Keratinocyte (primary cell): ENCODE results near the gene MPP2. TPM values are rescaled to one million over a fixed set of nuclear protein-coding genes. Genes with fewer than 3 reads are reported as not detected.
"Not testable (repeated sequence)": the region's sequence is repeated elsewhere in the genome, so short reads cannot be mapped to it uniquely, and the experiment has no call there.

Experiments used
- DNase-seq: peaks from one replicate; pipeline ENCODE4 v3.0.0-alpha.2; 2011; ENCODE audit warnings: low read depth, missing footprints, low spot score
- FAIRE-seq: peaks from 2 replicates; lab custom pipeline; 2011; peaks lifted over from hg19 to GRCh38; lab: Jason Lieb, UNC
- H2AFZ ChIP-seq: 2 replicates; pipeline ENCODE4 v1.6.0; 2012; ENCODE audit warnings: low read length, control low read depth, inconsistent platforms; ENCODE audit not compliant: control insufficient read depth
- H3K27ac ChIP-seq: 2 replicates; pipeline ENCODE4 v1.5.1; 2011; ENCODE audit warnings: low read length; ENCODE audit not compliant: control insufficient read depth, insufficient read depth
- H3K27me3 ChIP-seq: 3 replicates; pipeline ENCODE4 v1.6.0; 2011; ENCODE audit warnings: low read length; ENCODE audit not compliant: control insufficient read depth, insufficient read depth; ENCODE audit errors: extremely low read depth
- H3K36me3 ChIP-seq, 2 experiments: 2 replicates in 1 of 2; 3 replicates in 1 of 2; pipeline ENCODE4 v1.5.1; 2011; ENCODE audit warnings: low read length in 2 of 2, mild to moderate bottlenecking in 1 of 2; ENCODE audit not compliant: control insufficient read depth in 2 of 2, insufficient read depth in 2 of 2; ENCODE audit errors: extremely low read depth in 1 of 2
- H3K4me1 ChIP-seq: 3 replicates; pipeline ENCODE4 v1.5.1; 2011; ENCODE audit warnings: low read length; ENCODE audit not compliant: control insufficient read depth, insufficient read depth; ENCODE audit errors: extremely low read depth
- H3K4me2 ChIP-seq: 3 replicates; pipeline ENCODE4 v1.6.0; 2011; ENCODE audit warnings: low read depth, low read length; ENCODE audit not compliant: control insufficient read depth, insufficient read depth; ENCODE audit errors: extremely low read depth
- H3K4me3 ChIP-seq, 3 experiments: fragments of 200-600 bp in 1 of 3; sonication (generic) in 1 of 3; 2 replicates in 2 of 3; 3 replicates in 1 of 3; pipeline ENCODE4 v1.5.1; 2011 to 2016; ENCODE audit warnings: low read length in 3 of 3, mild to moderate bottlenecking in 3 of 3, control low read depth in 2 of 3, inconsistent platforms in 1 of 3, low read depth in 1 of 3, mixed read lengths in 1 of 3, mixed run types in 1 of 3, moderate library complexity in 1 of 3; ENCODE audit not compliant: control insufficient read depth in 2 of 3, insufficient read depth in 2 of 3; ENCODE audit errors: extremely low read depth in 1 of 3
- H3K79me2 ChIP-seq: 2 replicates; pipeline ENCODE4 v1.6.0; 2012; ENCODE audit warnings: low read length; ENCODE audit not compliant: control insufficient read depth, insufficient read depth
- H3K9ac ChIP-seq: 3 replicates; pipeline ENCODE4 v1.6.0; 2011; ENCODE audit warnings: low read length; ENCODE audit not compliant: control insufficient read depth, insufficient read depth; ENCODE audit errors: extremely low read depth
- H3K9me1 ChIP-seq: 3 replicates; pipeline ENCODE4 v1.6.0; 2011; ENCODE audit warnings: low read length; ENCODE audit not compliant: control insufficient read depth, insufficient read depth; ENCODE audit errors: extremely low read depth
- H3K9me3 ChIP-seq: 2 replicates; pipeline ENCODE4 v1.5.1; 2012; ENCODE audit warnings: low read depth, low read length; ENCODE audit not compliant: control insufficient read depth
- H4K20me1 ChIP-seq: 3 replicates; pipeline ENCODE4 v1.6.0; 2011; ENCODE audit warnings: low read length; ENCODE audit not compliant: control insufficient read depth, insufficient read depth; ENCODE audit errors: extremely low read depth
- EZH2 ChIP-seq: IDR thresholded peaks from one replicate; pipeline ENCODE4 v1.6.1; 2012; ENCODE audit warnings: inconsistent platforms, mild to moderate bottlenecking, low read length, moderate library complexity
- dilution Hi-C: fragments of 300-500 bp; cut with MboI; formaldehyde crosslinking; loops from one replicate; pipeline ENCODE4 v1.7.0; 2020; ENCODE audit warnings: low sequenced_read_pairs; ENCODE audit not compliant: extremely low pct_ligation_motif_present
- polyA plus RNA-seq, 5 experiments: library from polyadenylated mRNA; depleted of rRNA in 3 of 5; stranded (reverse) in 3 of 5; stranded (forward) in 1 of 5; unstranded in 1 of 5; fragments of >200 nt; gene quantifications; 1 replicate in 1 of 5; 2 replicates in 3 of 5; 3 replicates in 1 of 5; pipeline versions ENCODE4 v1.2.1 to v1.2.3, GENCODE V29; 2011 to 2012; ENCODE audit warnings: missing spikeins in 2 of 5, low read depth in 1 of 5, low replicate concordance in 1 of 5
- TF ChIP-seq, protein P1 (sequence below), 3 experiments: IDR thresholded peaks in 1 of 3; conservative IDR thresholded peaks in 1 of 3; optimal IDR thresholded peaks in 1 of 3; 2 replicates in 2 of 3; 3 replicates in 1 of 3; pipeline versions ENCODE3 to v1.5.1; 2011; ENCODE audit warnings: low read length in 3 of 3, mild to moderate bottlenecking in 3 of 3, moderate library complexity in 2 of 3, control low read depth in 1 of 3, inconsistent platforms in 1 of 3; ENCODE audit not compliant: insufficient read depth in 2 of 3; ENCODE audit errors: extremely low read depth in 1 of 3

MPP2 gene
- polyA plus RNA-seq, 1 donor (not counting 4 experiments of a cell fraction or from before 2014, with no cell fraction given): 0.12 TPM

- TF ChIP-seq EZH2: no peak
- TF ChIP-seq, protein P1, sequence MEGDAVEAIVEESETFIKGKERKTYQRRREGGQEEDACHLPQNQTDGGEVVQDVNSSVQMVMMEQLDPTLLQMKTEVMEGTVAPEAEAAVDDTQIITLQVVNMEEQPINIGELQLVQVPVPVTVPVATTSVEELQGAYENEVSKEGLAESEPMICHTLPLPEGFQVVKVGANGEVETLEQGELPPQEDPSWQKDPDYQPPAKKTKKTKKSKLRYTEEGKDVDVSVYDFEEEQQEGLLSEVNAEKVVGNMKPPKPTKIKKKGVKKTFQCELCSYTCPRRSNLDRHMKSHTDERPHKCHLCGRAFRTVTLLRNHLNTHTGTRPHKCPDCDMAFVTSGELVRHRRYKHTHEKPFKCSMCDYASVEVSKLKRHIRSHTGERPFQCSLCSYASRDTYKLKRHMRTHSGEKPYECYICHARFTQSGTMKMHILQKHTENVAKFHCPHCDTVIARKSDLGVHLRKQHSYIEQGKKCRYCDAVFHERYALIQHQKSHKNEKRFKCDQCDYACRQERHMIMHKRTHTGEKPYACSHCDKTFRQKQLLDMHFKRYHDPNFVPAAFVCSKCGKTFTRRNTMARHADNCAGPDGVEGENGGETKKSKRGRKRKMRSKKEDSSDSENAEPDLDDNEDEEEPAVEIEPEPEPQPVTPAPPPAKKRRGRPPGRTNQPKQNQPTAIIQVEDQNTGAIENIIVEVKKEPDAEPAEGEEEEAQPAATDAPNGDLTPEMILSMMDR (optimal IDR thresholded peaks at IDR 0.05 in 1 of 3, IDR thresholded peaks at IDR 0.05 in 1 of 3, conservative IDR thresholded peaks at IDR 0.05 in 1 of 3; ENCODE audit: extremely low read depth in 1 of 3, insufficient read depth in 2 of 3, low read length in 3 of 3): no peak
- Histone ChIP-seq H3K27ac (no peak overlapping the region), H3K9ac (no peak overlapping the region), H3K79me2 (no peaks in the 10 kb centered on the region), H3K9me1 (no peaks in the 10 kb centered on the region), H4K20me1 (no peaks in the 10 kb centered on the region), H3K4me2 (peak overlapping the region; percentile 39), H2AFZ (no peak overlapping the region), H3K4me3 (peak overlapping the region in 2 of 3 experiments; percentile 14 to 47), H3K4me1 (peaks cover 5% of the 10 kb centered on the region), H3K9me3 (no peaks in the 10 kb centered on the region), H3K27me3 (peaks cover 5% of the 10 kb centered on the region), H3K36me3 (no peaks in the 10 kb centered on the region)
- dilution Hi-C loops: no loop called here
- FAIRE-seq (peak; percentile 65), DNase-seq (no peak)
Measured at GRCh38 chr17:43871946-43872690, 35.2 kb downstream of the MPP2 start.

DNA sequence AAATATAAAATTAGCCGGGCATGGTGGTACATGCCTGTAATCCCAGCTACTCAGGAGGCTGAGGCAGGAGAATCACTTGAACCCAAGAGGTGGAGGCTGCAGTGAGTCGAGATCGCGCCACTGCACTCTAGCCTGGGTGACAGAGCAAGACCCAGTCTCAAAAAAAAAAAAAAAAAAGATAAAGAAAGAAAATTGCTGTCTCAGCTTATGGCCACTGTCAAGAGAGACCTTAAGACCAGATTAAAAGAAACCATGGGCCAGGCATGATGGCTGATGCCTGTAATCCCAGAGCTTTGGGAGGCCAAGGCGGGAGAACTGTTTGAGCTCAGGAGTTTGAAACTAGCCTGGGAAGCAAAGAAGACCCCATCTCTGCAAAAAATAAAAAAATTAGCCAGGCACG is 38.3 kb downstream of the MPP2 start:
- H3K4me3 ChIP-seq, H4K20me1 ChIP-seq, H3K9me1 ChIP-seq, H3K4me1 ChIP-seq, dilution Hi-C loops, FAIRE-seq, H3K36me3 ChIP-seq, DNase-seq, H3K9me3 ChIP-seq, H3K9ac ChIP-seq, H2AFZ ChIP-seq, H3K4me2 ChIP-seq, H3K79me2 ChIP-seq, H3K27ac ChIP-seq: not testable (repeated sequence)
- peaks cover 11% of the 10 kb centered on the region for H3K27me3 ChIP-seq
